H54 (cell line): ENCODE data around the gene CCDC13.
"Not testable (repeated sequence)": the region's sequence is repeated elsewhere in the genome, so short reads cannot be mapped to it uniquely, and the experiment has no call there.

ENCODE experiments used
- DNase-seq: peaks from one replicate; pipeline ENCODE4 v3.0.0; 2011; ENCODE audit warnings: low spot score, mixed read lengths; ENCODE audit not compliant: insufficient read length
- FAIRE-seq: peaks from 3 replicates; lab custom pipeline; 2011; peaks lifted over from hg19 to GRCh38; lab: Jason Lieb, UNC
- POLR2A ChIP-seq: IDR thresholded peaks from 2 replicates; pipeline ENCODE4 v1.6.1; 2011; ENCODE audit warnings: low read depth, mild to moderate bottlenecking, low read length

CCDC13 gene, protein sequence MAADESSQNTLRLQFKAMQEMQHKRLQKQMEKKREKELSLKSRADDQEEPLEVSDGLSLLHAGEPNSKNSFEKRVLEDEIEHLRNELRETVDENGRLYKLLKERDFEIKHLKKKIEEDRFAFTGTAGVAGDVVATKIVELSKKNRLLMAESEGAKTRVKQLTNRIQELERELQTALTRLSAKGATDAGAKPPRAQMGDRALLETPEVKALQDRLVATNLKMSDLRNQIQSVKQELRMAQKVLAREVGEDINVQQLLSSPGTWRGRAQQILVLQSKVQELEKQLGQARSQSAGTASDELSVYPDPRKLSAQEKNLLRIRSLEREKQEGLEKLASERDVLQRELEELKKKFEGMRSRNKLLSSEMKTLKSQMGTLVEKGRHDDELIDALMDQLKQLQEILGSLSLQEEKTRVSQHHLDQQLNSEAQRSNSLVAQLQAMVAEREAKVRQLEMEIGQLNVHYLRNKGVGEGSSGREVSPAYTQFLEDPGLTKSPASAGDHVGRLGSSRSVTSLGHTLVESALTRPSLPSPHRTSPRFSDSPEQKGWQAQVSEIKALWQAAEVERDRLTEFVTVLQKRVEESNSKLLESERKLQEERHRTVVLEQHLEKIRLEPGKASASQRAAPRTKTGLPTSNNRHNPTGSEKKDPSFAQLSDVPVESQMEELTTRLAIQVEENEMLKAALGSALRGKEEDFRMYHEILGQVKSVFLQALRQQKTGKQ

DNA sequence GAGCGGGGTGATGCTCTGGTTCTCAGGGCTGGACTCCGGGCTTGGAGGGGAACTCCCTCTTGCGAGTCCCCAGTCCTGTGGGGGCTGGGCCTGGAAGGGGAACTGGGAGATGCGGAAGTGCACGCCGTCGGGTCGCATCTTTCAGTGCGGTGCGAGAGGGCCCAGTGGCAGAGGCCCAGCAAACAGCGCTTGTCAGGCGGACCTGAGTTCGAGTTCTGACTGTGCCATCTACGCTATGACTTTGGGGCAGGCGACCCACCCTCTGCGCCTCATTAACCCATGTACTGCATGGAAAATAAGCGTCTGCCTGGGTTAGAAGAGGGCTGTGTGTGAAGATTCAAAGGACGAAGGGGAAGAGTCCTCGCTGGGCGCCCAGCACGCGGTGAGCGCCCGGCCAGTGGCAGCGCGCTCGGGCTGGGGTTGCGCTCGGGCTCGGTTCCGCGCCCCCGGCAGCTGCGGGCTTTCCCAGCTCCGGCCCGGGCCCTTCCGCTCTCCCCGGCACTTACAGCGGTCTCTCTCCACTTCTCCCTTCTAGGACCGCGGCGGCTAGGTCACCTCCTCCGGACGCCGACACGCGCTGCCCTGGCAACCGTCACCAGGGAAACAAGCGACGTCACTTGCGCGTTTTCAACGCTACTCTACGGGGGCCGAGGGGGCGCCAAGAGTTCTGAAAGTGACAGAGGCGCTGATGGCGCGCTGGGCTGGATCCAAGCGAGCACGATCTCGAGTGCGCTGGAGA, at the start of gene CCDC13:
TSS of gene CCDC13 (minus strand) at position 584 of the 739 bp plus-strand sequence. CDS start 14,908 bp downstream, outside the sequence.
- TF ChIP-seq POLR2A = no peak
- DNase-seq = peak; percentile 52
- no peak for FAIRE-seq

DNA sequence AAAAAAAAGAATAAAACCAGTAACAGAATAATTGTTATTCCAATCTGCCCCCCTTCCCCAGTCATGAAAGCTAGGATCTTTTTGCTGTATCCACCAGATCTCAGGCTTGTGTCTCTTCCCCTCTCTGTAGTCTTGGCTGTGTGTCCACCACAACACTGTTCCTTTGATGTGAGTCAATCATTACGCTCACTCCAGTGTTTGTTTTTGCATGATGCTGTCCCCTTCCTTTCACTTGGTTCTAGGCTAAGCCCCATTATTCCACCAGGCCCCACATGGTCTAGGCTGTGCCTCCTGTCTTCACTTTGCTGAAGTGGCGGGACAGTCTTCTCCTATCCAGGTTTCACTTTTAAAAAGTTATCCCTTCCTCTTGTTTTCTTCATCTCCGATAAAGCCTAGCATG, 49.8 kb upstream of the CCDC13 start:
- no peak for DNase-seq
- no peak for FAIRE-seq
- no peak for TF ChIP-seq POLR2A

DNA sequence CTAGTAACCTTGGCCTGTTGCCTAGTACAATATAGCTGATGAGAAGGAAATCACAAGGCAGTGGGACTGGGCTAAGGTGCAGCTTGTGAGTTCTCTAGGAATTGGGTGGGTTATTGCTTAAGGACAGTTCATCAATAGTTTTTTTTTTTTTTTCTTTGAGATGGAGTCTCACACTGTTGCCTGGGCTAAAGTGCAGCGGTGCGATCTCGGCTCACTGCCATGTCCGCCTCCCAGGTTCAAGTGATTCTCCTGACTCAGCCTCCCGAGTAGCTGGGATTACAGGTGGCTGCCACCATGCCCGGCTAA, 47.6 kb upstream of the CCDC13 start:
- no peak for TF ChIP-seq POLR2A
- no peak for FAIRE-seq

DNA sequence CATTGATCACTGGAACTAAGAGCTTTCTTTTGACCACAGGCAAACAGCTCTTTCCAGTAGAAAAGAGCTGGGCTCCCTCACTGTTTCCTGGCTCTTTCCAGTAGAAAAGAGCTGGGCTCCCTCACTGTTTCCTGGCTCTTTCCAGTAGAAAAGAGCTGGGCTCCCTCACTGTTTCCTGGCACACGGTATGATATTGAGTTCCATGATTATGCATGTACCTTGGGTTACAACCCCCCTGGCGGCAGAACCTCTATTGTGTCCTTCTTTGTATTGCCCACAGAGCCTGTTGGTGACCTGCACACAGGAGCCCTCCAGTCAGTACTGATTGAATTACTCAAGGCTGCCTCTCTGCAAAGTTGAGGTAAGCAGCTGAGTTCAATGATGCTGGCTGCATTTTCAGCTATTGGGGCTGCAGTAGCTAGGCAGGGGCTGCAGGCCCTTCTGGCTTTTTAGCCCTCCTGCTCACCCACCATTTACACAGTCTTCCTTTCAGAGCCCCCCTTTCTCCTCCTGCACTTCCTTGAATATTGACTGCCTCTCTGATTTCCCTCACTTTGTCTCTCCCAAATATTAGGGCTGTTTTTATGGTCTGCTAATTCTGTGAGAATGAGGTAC, 46.4 kb upstream of the CCDC13 start:
- FAIRE-seq (no peak), DNase-seq (no peak)
- TF ChIP-seq POLR2A = no peak

More for the DNA sequence above, 47.6 kb upstream of the CCDC13 start:
- no peak for DNase-seq

DNA sequence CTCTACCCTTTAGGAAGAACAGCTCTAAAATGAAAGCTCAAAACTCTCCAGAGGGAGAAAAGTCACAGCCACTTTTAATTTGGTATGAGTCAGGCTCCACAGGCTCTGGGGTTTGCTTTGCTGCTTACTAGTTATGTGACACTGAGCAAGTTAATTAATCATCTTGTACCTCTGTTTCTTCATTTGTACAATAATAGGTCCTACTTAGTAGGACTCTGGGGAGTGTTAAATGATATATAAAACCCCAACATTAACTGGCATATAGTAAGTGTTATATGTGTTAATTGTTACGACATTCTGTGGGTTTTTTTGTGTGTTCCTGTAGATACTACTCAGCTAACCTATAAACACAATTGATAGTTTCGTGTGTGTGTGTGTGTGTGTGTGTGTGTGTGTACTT, 42.8 kb upstream of the CCDC13 start:
- FAIRE-seq (no peak), DNase-seq (no peak)
- TF ChIP-seq POLR2A = no peak

DNA sequence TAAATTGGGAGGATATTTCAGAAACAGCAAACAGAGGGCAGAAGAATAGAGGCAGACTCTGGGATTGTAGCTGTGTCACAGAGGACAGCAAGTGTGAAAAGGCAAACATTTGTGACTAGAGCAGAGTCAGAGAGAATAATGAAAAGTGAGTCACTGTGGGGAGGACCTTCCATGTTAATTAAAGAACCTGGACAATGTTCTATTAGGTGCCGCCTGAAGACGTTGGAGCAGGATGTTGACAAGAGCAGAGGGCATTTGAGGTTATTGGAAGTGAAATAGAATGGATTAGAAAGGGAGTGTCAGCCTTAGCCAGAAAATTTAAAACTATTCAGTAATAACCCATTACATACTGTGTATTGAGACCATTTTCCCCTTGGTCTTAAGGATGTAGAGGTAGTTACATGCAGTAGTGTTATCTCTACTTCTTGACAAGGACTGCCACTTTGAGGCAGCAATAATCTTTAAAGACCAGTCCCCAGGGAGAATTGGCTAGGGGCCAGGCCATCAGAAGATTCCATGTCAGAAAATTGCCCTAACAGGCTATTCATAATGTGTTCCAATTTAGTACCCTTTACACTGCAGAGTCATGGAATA, 42.0 kb upstream of the CCDC13 start:
- no peak for TF ChIP-seq POLR2A
- FAIRE-seq = no peak
- DNase-seq = no peak

DNA sequence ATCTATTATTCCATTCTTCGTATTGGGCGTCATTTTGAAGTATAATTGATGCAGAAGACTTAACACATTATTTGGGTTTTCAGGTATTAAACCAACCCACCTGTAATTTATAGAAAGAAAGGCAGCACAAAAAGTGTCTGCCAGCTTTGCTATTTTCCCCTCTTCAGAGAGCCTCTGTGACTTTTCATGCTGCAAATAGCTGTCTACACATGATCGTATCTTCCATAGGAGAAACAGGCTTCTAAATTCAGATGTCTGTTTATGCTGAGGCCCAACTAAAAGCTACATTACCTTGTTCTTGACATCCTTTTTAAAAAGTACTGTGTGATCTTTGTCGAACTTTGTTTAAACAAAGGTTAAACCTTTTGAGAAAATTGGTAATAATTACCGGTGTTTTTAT, 41.2 kb upstream of the CCDC13 start:
- TF ChIP-seq POLR2A = no peak
- no peak for FAIRE-seq
- no peak for DNase-seq

DNA sequence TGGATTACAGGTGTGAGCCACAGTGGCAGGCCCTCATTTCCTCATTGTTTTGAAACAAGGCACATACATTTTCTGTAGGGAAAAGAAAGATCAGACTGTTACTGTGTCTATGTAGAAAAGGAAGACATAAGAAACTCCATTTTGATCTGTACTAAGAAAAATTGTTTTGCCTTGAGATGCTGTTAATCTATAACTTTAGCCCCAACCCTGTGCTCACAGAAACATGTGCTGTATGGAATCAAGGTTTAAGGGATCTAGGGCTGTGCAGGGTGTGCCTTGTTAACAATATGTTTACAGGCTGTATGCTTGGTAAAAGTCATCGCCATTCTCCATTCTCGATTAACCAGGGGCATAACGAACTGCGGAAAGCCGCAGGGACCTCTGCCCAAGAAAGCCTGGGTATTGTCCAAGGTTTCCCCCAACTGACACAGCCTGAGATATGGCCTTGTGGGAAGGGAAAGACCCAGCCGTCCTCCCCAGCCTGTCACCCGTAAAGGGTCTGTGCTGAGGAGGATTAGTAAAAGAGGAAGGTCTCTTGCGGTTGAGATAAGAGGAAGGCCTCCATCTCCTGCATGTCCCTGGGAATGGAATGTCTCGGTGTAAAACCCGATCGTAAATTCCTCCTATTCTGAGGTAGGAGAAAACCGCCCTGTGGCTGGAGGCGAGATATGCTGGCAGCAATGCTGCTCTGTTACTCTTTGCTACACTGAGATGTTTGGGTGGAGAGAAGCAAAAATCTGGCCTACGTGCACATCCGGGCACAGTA, 38.2 kb upstream of the CCDC13 start:
- not testable (repeated sequence) for DNase-seq, FAIRE-seq

DNA sequence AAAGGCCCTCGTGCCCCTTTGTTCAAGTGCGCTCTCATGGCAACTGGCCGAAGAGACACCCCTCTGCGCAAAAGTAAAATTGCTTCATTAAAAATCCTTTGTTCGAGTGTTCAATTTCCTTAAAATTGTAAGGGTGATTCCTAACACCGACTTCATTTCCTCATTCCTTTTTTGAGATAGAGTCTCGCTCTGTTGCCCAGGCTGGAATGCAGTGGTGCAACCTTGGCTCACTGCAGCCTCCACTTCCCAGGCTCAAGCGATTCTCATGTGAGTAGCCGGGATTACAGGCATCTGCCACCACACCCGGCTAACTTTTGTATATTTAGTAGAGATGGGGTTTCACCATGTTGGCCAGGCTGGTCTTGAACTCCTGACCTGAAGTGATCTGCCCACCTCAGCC, 37.7 kb upstream of the CCDC13 start:
- not testable (repeated sequence) for FAIRE-seq, DNase-seq

DNA sequence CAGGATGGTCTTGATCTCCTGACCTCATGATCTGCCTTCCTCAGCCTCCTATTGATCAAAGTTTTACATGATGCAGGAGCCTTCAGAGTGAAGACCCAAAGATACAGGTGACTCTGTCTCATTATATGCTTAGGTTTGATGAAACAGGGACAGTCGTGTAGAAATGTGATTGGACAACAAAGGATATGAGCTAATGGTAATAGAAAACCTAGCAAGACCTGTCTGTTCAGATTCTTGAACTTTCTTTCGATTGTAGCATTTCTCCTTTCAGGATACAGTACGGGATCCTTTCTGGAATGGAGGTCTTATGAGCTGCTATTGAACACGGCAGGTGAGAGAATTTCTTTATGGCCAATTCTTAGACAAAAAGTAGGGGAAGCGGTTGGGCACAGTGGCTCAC, 36.1 kb upstream of the CCDC13 start, which contains the start of gene ACKR2:
TSS of gene ACKR2 (plus strand) at position 244 of the 400 bp plus-strand sequence. CDS start 55,058 bp downstream, outside the sequence.
- FAIRE-seq = no peak
- no peak for DNase-seq
- no peak for TF ChIP-seq POLR2A

DNA sequence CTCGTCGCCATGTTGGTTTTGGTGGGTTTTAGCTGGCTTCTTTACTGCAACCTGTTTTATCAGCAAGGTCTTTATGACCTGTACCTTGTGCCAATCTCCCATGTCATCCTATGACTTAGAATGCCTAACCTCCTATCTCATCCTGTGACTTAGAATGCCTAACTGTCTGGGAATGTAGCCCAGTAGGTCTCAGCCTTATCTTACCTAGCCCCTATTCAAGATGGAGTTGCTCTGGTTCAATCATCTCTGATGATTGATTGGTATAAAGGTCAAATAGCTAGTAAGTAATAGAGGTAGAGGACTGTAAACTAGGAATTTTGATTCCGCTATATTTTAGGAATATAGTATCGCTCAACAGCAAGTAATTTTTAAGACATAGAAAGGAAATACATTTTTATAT, 34.9 kb upstream of the CCDC13 start:
- no peak for TF ChIP-seq POLR2A
- DNase-seq = no peak
- FAIRE-seq = no peak

DNA sequence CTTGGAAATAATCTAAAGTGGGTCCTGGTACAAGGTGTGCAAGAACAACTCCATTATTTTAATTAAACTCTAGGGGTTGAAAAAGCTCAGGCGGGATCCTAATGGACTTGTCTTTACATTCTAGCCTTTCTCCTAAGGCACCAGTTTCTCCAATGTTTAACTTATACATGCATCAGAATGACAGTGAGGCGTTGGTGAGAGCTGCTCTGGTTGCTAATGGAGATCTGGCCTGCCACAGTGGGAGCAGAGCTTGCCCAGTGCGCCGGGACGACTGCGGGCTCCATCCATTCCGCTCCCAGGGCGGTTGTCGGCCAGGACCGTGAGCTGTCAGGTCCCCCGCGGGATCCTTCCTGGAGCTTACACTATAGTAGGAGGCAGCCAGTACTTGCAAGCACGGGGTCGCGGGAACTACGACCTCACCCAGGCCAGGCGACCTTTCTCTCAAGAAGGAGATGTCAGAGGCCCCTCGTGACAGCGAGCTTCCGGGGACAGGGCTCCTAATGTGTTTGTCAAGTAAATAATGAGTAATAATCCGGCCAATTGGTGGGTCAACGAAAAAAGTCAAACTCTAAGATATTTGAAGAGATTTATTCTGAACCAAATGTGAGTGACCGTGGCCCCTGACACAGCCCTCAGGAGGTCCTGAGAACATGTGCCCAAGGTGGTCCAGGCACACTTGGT, 32.2 kb upstream of the CCDC13 start:
- FAIRE-seq = no peak
- no peak for DNase-seq
- no peak for TF ChIP-seq POLR2A
